ENCODE data around the gene E2F3.

The E2F3 gene

GRCh38 chr6:20401205-20402091 lies at the start of gene E2F3:
Gene E2F3, plus strand, starts transcription at chr6:20401879. Its CDS starts 354 bp downstream, at chr6:20402233.
- H3K9me3 Mint-ChIP-seq, result no peaks in the 10 kb centered on the region
- H3K27ac Mint-ChIP-seq, result peak within 1 kb of the TSS; percentile 99
- peaks cover 33% of the 10 kb centered on the region for H3K36me3 Mint-ChIP-seq (ENCODE audit: low read depth)
- peak; percentile 97 for DNase-seq
- H3K4me3 Mint-ChIP-seq, result peak within 1 kb of the TSS; percentile 99
- H3K27me3 Mint-ChIP-seq, result no peaks in the 10 kb centered on the region
- H3K4me1 Mint-ChIP-seq (ENCODE audit: low read depth), result peaks cover 31% of the 10 kb centered on the region

- H3K27ac Mint-ChIP-seq, result peak overlapping the region; percentile 11
- no peak overlapping the region for H3K4me3 Mint-ChIP-seq
- H3K9me3 Mint-ChIP-seq, result peaks cover 8% of the 10 kb centered on the region
- H3K36me3 Mint-ChIP-seq (ENCODE audit: low read depth), result peaks cover 2% of the 10 kb centered on the region
- H3K27me3 Mint-ChIP-seq, result no peaks in the 10 kb centered on the region
- peaks cover 12% of the 10 kb centered on the region for H3K4me1 Mint-ChIP-seq (ENCODE audit: low read depth)
- DNase-seq, result no peak
Observed at GRCh38 chr6:20352346-20352745, 49.3 kb upstream of the E2F3 start.

- Mint-ChIP-seq H3K27me3 (no peaks in the 10 kb centered on the region), H3K9me3 (peaks cover 7% of the 10 kb centered on the region), H3K4me1 (ENCODE audit: low read depth) (peaks cover 12% of the 10 kb centered on the region), H3K27ac (no peak overlapping the region), H3K4me3 (no peak overlapping the region), H3K36me3 (ENCODE audit: low read depth) (peaks cover 2% of the 10 kb centered on the region)
- DNase-seq, result no peak
Observed at GRCh38 chr6:20353134-20353533, 48.5 kb upstream of the E2F3 start.

DNA sequence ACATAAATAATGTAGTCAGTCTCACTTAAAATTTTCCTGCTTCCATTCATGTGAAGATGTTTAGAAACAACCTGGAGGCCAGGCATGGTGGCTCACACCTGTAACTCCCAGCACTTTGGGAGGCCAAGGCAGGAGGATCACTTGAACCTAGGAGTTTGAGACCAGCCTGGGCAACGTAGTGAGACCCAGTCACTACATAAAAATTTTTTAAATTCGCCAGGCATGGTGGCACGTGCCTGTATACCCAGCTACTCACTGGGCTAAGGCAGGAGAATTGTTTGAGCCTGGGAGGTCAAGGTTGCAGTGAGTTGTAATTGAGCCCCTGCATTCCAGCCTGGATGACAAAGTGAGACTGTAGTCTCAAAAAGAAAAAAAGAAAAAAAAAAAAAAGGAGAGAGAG lies 47.3 kb upstream of the E2F3 start:
- H3K4me3 Mint-ChIP-seq, result no peak overlapping the region
- no peak overlapping the region for H3K27ac Mint-ChIP-seq
- H3K27me3 Mint-ChIP-seq, result no peaks in the 10 kb centered on the region
- no peak for DNase-seq
- H3K36me3 Mint-ChIP-seq (ENCODE audit: low read depth), result peaks cover 2% of the 10 kb centered on the region
- H3K9me3 Mint-ChIP-seq, result peaks cover 7% of the 10 kb centered on the region
- peaks cover 12% of the 10 kb centered on the region for H3K4me1 Mint-ChIP-seq (ENCODE audit: low read depth)

DNA sequence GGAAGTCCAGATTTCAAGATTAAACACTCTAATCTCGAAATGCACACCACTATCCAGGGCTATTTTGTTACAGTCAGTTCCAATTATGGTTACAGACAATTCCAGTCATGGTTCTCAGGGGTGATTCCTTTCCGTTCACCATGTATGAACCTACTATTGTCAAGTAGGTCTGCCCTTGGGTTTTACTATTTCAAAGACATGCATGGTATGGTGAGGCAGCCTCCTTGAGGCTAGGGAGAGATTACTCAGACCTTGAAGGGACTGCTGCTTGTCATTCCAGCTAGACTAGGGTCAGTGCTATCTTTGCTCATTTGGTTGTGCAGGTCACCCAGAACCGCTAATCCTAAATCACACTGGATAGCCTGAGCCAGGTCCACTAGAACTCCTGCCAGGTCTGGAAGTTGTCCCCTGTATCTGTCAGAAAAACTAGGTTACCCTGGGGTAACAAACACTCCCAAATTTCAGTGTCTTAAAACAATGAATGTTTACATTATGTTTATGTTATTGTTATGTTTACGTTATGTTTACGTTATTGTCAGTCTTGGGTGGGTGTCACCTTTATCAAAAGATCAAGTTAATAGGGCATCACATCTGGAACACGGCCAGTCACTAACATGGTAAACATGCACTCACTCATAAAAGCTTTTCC lies 41.1 kb upstream of the E2F3 start:
- no peak overlapping the region for H3K27ac Mint-ChIP-seq
- peaks cover 15% of the 10 kb centered on the region for H3K4me1 Mint-ChIP-seq (ENCODE audit: low read depth)
- peaks cover 8% of the 10 kb centered on the region for H3K9me3 Mint-ChIP-seq
- no peaks in the 10 kb centered on the region for H3K36me3 Mint-ChIP-seq (ENCODE audit: low read depth)
- no peak overlapping the region for H3K4me3 Mint-ChIP-seq
- DNase-seq, result no peak
- no peaks in the 10 kb centered on the region for H3K27me3 Mint-ChIP-seq

DNA sequence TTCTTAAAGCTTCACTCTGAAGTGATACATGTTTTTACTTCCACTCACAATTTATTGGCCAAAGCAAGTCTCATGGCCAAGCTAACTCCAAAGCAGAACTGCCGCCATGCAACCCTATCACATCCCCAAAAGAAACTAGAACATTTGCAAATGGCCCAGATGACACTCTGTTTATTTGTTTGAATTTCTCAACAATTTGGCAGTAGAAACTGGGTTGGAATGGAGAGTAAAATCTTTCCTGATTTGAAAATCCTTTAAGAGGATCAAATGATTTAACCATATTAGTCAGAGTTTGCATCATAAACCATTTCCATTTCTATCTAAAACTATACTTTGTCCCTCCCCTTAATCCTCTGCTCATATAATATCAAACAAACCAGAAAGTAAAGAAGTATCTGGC lies 39.1 kb upstream of the E2F3 start:
- peaks cover 35% of the 10 kb centered on the region for H3K4me1 Mint-ChIP-seq (ENCODE audit: low read depth)
- no peaks in the 10 kb centered on the region for H3K27me3 Mint-ChIP-seq
- no peak overlapping the region for H3K27ac Mint-ChIP-seq
- H3K36me3 Mint-ChIP-seq (ENCODE audit: low read depth), result no peaks in the 10 kb centered on the region
- DNase-seq, result no peak
- H3K9me3 Mint-ChIP-seq, result peaks cover 8% of the 10 kb centered on the region
- no peak overlapping the region for H3K4me3 Mint-ChIP-seq

DNA sequence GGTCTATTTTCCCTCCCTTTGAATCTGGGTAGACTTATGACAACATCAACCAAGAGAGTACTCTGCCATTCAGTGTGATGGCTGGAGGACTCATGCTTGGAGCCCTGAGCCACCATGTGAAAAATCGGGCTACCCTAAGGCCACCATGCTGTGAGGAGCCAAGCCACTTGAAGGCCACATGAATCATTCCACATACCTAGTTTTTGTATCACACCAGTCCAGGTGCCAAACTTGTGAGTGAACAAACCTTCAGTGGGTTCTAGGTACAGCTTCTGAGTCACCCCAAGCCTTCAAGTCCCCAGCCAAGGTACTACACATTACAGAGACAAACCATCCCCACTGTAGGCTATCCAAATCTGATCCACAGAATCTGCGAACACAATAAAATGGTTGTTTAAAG lies 37.4 kb upstream of the E2F3 start:
- no peak for DNase-seq
- Mint-ChIP-seq H3K4me1 (ENCODE audit: low read depth) (peaks cover 50% of the 10 kb centered on the region), H3K36me3 (ENCODE audit: low read depth) (no peaks in the 10 kb centered on the region), H3K27me3 (no peaks in the 10 kb centered on the region), H3K9me3 (peaks cover 8% of the 10 kb centered on the region), H3K27ac (no peak overlapping the region), H3K4me3 (no peak overlapping the region)

GRCh38 chr6:20365456-20365855 lies 36.2 kb upstream of the E2F3 start:
- Mint-ChIP-seq H3K9me3 (peaks cover 8% of the 10 kb centered on the region), H3K4me3 (no peak overlapping the region), H3K4me1 (ENCODE audit: low read depth) (peaks cover 60% of the 10 kb centered on the region), H3K27me3 (no peaks in the 10 kb centered on the region), H3K27ac (peak overlapping the region; percentile 84), H3K36me3 (ENCODE audit: low read depth) (no peaks in the 10 kb centered on the region)
- DNase-seq, result no peak

DNA sequence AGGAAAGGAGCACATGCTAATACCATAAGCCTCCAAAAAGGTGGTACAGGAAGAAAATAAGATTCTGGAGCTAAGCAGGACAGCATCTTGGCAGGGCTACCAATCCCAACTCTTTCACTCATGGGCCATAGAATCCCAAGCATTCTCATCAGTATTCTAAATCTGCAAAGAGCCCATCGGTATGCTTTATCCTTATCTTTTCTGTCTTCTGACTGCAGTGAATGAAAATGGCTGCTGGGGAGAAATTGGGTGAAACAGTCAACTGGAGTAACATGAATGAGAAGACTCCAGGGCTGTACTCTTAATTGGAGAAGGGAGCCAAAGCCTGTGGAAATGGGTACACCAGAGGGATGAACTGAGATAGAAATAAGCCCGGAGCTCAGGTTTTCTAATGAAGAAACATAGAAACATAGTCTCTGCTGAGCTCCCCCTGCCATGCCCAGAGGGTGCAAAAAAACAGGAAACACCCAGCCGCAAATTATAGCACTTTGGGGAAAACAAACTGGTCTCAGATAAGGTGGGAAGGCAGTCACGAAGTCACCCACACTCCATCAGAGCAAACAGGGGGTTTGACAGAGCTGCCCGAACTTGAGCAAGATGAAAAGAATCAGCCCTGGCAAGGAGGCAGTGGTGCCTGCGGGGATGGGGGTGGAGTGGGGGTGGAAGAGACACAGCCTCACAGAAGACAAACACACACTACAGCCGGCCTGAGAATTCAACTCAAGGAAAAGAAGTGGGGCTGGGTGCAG lies 35.4 kb upstream of the E2F3 start:
- DNase-seq, result peak; percentile 38
- Mint-ChIP-seq H3K9me3 (peaks cover 4% of the 10 kb centered on the region), H3K27ac (peak overlapping the region; percentile 84), H3K4me3 (peak overlapping the region; percentile 32), H3K4me1 (ENCODE audit: low read depth) (peaks cover 65% of the 10 kb centered on the region), H3K27me3 (no peaks in the 10 kb centered on the region), H3K36me3 (ENCODE audit: low read depth) (no peaks in the 10 kb centered on the region)

- Mint-ChIP-seq H3K27me3 (no peaks in the 10 kb centered on the region), H3K27ac (peak overlapping the region; percentile 78), H3K36me3 (ENCODE audit: low read depth) (no peaks in the 10 kb centered on the region), H3K4me3 (no peak overlapping the region), H3K4me1 (ENCODE audit: low read depth) (peaks cover 63% of the 10 kb centered on the region), H3K9me3 (no peaks in the 10 kb centered on the region)
- DNase-seq, result no peak
Observed at GRCh38 chr6:20367743-20368485, 33.8 kb upstream of the E2F3 start.

- Mint-ChIP-seq H3K9me3 (no peaks in the 10 kb centered on the region), H3K27ac (no peak overlapping the region), H3K36me3 (ENCODE audit: low read depth) (no peaks in the 10 kb centered on the region), H3K4me1 (ENCODE audit: low read depth) (peaks cover 52% of the 10 kb centered on the region), H3K27me3 (no peaks in the 10 kb centered on the region), H3K4me3 (no peak overlapping the region)
- no peak for DNase-seq
Observed at GRCh38 chr6:20370393-20370792, 31.3 kb upstream of the E2F3 start.

GRCh38 chr6:20370801-20371200 lies 30.9 kb upstream of the E2F3 start:
- Mint-ChIP-seq H3K36me3 (ENCODE audit: low read depth) (no peaks in the 10 kb centered on the region), H3K4me1 (ENCODE audit: low read depth) (peaks cover 48% of the 10 kb centered on the region), H3K4me3 (no peak overlapping the region), H3K27me3 (no peaks in the 10 kb centered on the region), H3K27ac (no peak overlapping the region), H3K9me3 (no peaks in the 10 kb centered on the region)
- DNase-seq, result no peak

DNA sequence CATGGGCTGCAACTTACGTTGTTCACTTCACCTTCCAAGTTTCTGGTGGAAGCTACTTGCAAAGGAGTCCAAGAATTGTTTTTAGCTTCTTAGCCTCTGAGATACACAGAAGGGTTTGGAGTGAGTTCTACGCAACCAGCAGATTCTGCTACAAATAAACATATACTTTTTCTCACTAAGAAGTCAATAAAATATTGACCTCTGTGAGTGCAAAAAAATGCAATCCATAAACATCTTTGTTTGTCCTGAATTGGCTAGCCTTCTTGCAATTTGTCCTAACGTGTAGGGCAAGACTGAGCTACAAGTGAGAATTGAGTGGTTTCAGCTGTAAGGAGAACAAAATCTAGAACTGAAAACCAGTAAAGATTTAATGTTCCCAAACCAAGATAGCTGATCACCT lies 26.2 kb upstream of the E2F3 start:
- Mint-ChIP-seq H3K36me3 (ENCODE audit: low read depth) (no peaks in the 10 kb centered on the region), H3K9me3 (no peaks in the 10 kb centered on the region), H3K4me1 (ENCODE audit: low read depth) (peaks cover 21% of the 10 kb centered on the region), H3K4me3 (no peak overlapping the region), H3K27ac (no peak overlapping the region), H3K27me3 (no peaks in the 10 kb centered on the region)
- DNase-seq, result no peak

GRCh38 chr6:20377623-20378265 lies 23.9 kb upstream of the E2F3 start:
- Mint-ChIP-seq H3K4me1 (ENCODE audit: low read depth) (peaks cover 17% of the 10 kb centered on the region), H3K27ac (no peak overlapping the region), H3K36me3 (ENCODE audit: low read depth) (no peaks in the 10 kb centered on the region), H3K9me3 (no peaks in the 10 kb centered on the region), H3K27me3 (no peaks in the 10 kb centered on the region), H3K4me3 (no peak overlapping the region)
- DNase-seq, result no peak

Data from activated T-cell treated with anti-CD3 and anti-CD28 coated beads, Interleukin-2, amount 50 U/mL, for 24 hours (primary cell).